Activated T-helper 1 cell treated with Interleukin-2 at 50 U/mL for 16 hours (primary cell): ENCODE measurements around the gene ATR.

ENCODE experiments used
- DNase-seq: peaks from one replicate; pipeline ENCODE4 v3.0.0-alpha.2; 2020; ENCODE audit warnings: low read depth

ATR gene

DNA sequence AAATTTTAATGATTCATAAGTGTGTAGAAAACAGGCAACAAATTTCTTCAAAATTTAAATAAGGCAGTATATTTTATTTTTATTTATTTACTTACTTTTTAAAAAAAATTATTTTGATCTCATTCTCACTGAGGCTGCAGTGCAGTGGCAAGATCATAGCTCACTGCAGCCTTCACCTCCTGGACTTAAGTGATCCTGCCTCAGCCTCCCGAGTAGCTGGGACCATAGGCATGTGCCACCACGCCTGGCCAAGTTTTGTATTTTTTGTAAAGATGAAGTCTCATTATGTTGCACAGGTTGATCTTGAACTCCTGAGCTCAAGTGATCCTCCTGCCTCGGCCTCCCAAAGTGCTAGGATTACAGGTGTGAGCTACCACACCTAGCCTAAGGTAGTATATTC lies 69.5 kb downstream of the ATR start:
- DNase-seq: no peak

DNA sequence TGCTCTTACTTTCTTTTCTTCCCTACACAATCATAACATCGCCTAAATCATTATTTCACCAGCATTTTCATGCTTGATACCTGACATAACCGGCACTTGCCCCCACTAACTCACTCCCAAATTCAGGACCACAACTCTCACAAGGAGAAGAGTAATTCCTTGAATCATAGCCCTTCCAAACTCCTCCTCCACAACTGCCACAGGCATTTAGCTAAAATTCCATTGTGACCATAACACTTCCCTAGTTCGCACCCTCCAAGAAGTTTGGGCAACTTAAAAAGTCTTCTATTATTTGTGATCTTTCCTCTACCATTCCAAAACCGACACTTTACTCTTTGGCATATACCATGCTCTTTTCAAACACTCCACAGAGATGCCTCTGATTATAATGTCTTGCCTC lies 71.3 kb downstream of the ATR start:
- no peak for DNase-seq

DNA sequence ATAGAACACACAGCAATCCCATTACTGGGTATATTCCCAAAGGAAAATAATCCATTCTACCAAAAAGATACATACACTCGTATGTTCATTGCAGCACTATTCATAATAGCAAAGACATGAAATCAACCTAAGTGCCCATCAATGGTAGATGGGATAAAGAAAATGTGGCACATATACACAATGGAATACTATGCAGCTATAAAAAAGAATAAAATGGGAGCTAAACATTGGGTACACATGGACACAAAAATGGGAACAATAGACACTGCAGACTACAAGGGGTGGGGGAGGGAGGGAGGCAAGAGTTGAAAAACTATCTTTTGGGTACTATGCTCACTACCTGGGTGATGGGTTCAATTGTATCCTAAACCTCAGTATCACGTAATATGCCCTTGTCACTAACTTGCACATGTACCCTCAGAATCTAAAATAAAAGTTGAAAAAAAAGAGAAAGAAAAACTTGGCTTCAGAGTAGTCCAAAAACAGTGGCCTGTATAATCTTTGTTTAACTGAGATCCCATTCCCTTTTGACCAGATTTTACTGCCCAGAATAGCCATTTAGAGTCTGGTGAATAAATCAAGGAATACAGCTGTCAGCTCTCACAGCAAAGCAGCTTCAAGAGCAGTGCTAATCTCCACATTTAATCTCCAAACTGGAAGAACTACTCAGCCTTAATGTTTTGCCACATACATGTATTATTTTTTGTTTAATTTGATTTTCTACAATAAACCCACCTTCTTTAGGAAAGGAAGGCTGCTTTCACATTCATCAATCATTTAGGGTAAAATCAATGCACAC lies 76.1 kb downstream of the ATR start:
- no peak for DNase-seq

DNA sequence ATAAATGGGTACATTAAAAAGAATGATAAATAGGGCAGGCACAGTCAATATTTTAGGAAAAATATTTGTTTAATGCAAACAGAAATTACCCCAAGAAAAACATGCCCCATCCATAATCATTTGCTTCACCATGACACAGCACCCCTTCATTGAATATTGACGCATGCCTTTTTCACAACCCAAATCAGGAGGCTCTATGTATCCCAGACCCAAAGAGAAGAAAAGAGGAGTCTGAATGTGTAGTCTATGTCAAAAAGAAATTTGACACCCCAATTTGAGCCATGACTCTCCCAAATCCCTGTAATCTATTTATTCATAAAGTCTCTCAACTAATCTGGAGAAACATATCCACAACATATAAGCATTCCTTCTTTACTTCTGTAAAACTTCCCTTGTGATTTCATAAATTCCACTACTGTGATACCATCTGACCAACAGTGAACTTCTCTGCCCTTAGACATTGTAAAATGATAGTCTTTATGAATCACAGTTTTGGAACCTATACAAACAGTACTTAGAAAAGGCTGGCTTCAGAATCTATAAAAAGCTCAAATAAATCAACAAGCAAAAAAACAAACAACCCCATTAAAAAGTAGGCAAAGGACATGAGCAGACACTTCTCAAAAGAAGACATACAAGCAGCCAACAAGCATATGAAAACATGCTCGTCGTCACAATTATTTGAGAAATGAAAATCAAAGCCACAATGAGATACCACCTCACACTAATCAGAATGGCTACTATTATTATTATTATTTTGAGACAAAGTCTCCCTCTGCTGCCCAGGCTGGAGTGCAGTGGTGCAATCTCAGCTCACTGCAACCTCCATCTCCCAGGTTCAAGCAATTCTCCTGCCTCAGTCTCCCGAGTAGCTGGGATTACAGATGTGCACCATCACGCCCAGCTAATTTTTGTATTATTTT lies 77.3 kb downstream of the ATR start:
- DNase-seq: no peak

DNA sequence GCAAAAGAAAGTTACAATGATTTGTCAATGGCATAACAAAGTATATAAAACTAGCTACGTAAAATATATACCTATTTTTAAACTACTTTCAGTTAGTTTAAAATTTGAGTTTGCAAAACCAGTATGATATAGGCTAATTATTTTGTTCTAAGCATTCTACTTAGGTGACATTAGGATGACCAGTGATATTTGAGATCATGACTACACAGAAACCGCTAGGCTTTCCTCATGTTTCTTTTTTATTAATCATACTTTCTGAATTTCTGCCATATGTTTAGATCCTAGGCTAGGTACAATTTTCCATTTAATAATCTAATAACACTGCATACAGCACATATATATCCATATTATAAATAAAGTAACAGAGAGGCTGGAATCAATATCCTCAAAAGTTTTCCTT lies 78.3 kb downstream of the ATR start:
- no peak for DNase-seq

DNA sequence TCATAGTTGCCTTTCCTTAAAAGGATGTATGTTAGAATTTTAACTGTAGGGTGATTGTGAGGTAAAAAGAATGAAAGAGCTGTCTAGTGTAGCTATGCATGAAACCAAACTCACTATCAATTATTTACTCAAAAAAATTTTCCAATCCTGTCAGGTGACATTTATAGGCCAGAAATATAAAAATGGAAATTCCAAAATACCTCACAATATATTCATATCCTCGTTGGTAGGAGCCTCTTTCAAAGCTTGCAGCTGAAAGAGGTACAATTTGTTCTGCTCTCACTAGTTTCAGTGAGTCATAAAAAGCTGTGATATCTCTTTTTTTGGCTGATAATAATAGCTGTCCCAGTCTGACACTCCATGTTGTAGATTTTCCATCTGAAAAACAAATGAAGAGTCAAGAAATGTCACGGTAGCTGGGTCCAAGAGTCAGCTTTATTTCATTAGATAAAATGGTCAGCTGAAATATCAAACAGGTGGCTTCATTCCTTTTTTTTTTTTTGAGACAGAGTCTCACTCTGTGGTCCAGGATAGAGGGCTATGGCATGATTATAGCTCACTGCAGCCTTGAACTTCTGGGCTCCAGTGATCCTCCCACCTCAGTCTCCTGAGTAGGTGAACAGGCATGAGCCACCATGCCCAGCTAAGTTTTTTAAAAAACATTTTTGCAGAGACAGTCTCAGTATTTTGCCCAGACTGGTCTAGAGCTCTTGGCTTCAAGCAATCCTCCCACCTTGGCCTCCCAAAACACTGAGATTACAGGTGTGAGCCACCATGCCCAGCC lies 79.9 kb downstream of the ATR start:
- no peak for DNase-seq

DNA sequence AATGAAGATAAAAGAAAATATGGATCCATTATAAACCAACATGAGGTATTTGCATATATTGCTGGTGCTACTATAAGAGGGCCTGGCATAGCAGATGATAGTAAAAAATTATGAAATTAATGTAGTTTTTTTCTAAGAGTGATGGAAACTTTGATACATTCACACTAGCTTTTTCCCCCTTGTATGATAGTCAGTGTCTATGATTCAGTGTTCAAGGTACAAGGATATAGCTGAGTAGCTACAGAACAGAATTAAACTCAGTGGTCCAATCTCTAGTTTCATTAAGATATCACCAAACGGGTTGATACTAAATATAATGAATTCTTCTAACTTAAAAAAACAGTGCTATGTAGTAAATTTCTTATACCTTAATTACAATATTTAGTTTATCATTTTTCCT lies 80.8 kb downstream of the ATR start:
- DNase-seq: no peak

DNA sequence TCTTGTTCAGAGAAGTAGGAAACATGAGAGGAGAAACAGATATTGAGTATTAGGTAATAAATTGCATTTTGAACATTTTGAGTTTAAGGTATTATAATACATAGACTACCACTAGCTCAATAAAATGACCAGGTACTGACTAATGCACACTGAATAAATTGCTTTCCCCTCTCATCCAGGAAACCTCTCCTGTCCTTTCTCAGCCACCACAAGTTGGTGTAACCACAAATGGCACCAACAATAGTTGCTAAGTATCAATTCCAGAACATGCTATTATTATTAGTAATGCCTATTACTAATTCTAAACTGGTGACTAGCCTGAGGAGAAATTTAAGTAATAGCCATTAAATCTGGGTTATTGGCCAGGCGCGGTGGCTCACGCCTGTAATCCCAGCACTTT lies 83.4 kb downstream of the ATR start:
- DNase-seq: no peak

DNA sequence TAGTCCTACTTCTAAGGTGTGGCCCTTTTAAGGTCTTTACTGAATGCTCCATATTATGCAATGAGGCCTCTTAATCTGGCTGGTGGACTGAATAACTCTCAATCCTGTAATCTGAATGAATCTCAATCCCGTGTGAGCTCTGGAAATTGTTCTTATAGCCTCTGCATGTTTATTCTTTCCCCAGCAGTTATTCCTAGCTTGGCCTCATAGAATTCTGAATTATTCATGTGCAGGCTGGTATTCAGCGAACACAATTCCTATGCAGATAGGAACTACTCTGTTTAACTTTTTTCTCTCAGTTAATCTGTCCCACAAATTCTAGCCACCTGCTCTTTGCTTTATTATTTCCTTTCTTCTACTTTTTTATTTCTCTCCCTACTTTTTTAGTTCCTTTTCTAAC lies 86.3 kb downstream of the ATR start:
- no peak for DNase-seq

DNA sequence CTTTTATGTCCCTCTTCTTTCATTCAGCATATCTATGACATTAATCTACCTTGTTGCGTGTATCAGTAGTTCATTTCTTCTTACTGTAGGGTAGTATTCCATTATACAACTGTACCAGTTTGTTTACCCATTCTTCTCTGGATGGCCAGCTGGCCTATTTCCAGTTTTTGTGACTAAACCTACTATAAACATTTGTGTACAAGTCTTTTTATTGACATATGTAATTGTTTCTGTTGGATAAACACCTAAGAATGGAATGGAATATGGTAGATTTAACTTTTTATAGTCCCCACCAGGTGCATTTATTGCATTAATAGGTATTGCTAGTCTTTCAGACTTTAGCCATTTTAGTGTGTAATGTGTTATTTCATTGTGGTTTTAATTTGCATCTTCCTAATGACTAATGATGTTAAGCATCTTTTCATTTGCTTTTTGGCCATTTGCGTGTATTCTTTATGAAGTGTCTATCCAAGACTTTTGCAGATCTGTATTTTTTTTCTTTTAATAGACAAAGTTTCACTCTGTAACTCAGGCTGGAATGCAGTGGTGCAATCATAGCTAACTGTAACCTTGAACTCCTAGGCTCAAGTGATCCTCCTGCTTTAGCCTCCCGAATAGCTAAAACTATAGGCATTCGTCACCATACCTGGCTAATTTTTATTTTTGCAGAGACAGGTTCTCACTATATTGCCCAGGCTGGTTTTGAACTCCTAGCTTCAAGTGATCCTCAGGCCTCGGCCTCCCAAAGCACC lies 88.8 kb downstream of the ATR start:
- DNase-seq: no peak

DNA sequence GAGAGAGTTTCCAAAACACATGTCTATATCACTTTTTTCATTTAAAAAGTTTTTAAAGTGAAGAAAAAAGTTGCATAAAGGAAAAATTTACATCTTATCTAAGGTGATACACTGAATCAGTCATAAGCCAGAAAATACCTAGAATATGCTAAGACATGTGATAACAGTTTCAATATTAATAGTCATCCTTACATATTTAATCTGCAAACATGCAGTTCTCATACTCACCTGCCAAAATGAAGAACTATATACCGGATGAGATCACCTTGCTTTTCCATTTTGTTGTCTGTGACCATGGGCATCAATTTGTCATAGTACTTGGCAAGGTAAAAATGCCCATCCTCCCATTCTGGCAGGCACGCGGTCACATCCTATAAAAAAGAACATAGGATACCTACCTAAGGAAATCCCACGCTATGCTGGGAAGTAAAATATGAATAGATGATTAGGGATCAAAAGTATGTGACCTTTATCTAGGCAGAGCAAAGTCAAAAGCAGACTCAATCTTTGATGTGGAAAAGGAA lies 93.6 kb downstream of the ATR start:
- no peak for DNase-seq

DNA sequence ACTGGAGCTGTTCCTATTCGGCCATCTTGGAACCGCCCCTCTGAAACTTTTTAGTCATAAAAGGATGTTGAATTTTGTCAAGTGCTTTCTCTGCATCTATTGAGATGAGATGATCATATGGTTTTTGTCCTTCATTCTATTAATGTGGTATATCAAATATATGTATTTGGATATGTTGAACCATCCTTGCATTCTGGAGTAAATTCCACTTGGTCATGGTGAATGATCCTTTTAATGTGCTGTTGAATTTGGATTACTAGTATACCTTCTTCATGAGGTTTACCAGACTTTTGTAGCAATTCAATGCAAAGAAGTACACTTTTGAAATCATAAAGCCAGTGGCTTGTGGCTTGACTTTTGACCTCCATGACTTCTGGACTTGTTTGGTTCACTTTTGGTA lies 97.3 kb downstream of the ATR start:
- DNase-seq: no peak

DNA sequence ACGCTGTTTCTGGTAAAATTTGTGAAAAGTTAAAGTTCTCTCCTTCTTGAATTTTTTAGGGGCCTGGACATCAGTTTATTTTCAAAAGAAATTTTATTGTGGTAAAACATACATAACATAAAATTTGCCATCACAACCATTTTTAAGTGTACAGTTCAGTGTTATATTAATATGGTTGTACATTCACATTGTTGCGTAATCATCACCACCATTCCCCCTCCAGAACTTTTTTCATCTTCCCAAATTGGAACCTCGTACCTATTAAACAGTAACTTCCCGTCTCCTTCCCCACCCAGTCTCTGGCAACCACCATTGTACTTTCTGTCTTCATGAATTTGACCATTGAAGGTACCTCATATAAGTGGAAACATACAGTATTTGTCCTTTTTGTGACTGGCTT lies 107.7 kb downstream of the ATR start:
- DNase-seq: no peak

DNA sequence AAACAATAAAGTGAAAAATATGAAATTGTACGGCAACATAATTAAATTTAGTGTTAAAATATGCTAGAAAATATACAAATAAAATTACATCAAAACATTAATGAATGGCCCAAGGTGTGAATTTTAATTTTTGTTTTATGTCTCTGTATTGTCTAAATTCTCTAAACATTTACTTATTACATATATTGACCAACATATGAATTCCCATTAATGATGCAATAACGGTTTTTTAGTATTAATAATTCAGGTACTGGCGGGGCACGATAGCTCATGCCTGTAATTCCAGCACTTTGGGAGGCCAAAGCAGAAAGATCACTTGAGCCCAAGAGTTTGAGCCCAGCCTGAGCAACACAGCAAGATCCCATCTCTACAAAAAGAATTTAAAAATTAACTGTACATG lies 110.1 kb downstream of the ATR start:
- DNase-seq: no peak

DNA sequence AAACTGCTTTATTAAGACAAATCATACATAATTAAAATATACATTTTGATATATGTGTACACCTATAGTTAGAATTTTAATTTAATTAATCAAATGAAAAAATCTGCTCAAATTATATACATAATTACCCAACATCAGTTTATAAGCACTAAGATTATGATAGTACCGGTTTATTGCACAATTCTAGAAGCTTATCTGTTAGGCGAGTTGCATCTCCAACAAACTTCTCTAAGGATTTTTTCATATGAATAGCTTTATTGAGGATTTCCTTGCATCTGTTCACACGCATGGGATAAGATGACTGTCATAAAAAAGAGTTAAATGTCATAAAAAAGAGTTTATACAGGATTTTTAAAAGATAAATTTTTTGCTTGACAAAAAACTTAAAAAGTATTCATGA lies 110.8 kb downstream of the ATR start:
- no peak for DNase-seq

DNA sequence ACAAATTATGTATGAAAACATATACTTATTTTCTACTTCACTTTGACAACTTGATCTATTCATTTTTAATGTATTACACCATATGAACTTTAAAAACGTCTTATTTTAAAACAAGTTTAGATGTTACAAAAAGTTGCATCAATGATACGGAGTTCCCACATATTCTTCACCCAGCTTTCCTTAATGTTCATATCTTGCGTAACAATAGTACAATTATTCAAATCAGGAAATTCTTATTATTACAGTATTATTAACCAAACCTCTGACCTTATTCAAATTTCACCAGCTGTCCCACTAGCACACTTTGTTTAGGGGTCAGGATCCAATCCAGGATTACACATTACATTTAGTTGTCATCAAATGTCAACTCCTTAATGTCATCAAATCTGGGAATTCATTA lies 117.8 kb downstream of the ATR start:
- no peak for DNase-seq

DNA sequence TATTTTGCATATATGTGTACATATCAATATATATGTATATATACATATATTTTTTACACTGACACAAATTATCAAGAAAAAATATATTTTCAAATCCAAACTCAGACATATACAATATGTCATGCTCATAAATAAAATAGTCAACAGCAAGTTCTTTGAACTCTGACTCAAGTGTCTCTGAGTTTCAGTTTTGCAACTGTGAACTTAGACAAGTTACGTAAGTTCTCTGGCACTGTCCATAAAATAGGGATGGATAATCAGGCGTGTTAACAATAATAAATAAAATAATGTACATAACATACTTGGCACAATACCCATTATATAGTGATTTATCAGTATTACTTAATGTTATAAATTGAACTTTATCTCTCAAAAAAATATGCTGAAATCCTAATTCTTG lies 118.6 kb downstream of the ATR start:
- no peak for DNase-seq

DNA sequence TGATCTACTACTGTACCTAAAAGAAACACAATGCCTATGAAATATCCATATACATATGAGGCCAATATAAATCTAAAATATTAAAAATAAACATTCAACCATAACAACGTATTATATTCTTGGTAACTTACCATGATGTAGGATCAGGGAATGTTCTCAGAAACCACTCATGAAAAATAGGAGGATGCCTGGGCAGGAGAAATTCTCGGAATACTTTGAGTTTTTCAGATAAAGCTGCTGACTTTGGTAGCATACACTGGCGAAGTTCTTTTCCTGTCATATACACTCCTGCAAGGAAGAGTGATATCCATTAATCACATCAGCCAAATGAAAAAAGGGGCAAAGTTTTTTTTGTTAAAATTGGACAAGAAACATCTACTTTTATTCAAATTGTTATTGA lies 119.4 kb downstream of the ATR start:
- DNase-seq: no peak

DNA sequence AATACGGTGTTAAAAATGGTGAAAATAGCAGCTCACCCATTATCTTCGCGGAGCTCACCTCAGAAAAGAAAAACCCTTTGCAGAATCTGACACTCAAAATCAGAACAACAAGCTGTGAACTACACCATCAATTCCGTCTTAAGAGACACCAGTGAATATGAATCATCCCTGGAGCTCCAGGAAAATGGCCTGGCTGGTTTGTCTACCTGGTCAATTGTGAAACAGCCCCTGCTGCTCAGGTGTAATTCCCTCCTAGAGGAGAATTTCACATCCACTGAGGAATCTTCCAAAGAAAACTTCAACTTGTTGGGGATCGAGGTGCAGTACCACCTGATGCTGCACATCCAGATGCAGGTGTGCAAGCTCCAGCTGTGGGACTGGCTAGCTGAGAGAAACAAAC lies 127.7 kb downstream of the ATR start:
- DNase-seq: no peak

DNA sequence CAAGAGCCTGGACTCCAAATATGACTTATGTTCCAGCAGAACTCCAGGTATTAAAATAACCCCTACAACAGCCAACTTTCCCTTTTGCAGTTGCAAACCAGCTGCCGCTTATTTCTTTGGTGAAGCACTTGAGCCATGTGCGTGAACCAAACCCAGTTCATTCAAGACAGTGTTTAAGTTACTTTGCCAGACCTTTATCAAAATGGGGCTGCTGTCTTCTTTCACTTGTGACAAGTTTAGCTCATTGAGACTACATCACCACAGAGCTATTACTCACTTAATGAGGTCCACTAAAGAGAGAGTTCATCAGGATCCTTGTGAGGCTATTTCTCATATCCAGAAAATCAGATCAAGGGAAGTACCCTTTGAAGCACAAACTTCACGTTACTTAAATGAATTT lies 128.3 kb downstream of the ATR start:
- no peak for DNase-seq
